NCI-H1092 (cell line): ENCODE results near the gene PSMG1.
"Not testable (repeated sequence)": the region's sequence is repeated elsewhere in the genome, so short reads cannot be mapped to it uniquely, and the experiment has no call there.

Source experiments
- DNase-seq: peaks from one replicate; lab custom pipeline; 2025; lab: John Stamatoyannopoulos, UW

Gene PSMG1, protein sequence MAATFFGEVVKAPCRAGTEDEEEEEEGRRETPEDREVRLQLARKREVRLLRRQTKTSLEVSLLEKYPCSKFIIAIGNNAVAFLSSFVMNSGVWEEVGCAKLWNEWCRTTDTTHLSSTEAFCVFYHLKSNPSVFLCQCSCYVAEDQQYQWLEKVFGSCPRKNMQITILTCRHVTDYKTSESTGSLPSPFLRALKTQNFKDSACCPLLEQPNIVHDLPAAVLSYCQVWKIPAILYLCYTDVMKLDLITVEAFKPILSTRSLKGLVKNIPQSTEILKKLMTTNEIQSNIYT

GRCh38 chr21:39183272-39184049, at the start of gene PSMG1:
Gene PSMG1 (minus strand): TSS chr21:39183451. CDS start chr21:39183385, 66 bp downstream.
- peak; percentile 96 for DNase-seq

DNA sequence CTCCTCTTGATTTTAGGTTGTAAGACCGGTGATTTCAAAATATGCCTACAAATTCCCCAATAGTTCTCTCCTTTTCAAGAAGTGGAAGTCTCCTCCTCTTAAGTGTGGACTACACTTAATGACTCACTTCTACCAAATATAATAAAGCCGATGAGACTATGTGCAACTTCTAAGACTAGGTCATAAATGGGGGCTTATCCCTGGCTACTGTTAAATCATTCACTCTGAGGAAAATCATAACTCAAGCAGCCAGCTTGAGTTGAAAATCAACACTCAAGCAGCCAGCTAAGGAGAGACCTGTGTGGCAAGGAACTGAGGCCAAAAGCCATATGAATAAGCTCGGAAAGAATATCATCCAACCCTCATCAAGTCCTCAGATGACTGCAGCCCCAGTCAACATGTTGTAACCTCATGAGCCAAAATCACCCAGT, 49.6 kb upstream of the PSMG1 start:
- no peak for DNase-seq

- no peak for DNase-seq
These were observed 41.7 kb upstream of the PSMG1 start for GRCh38 chr21:39224930-39225329.

GRCh38 chr21:39221997-39222486, 38.8 kb upstream of the PSMG1 start:
- no peak for DNase-seq

- no peak for DNase-seq
These were observed 38.2 kb upstream of the PSMG1 start for GRCh38 chr21:39221282-39221996.

DNA sequence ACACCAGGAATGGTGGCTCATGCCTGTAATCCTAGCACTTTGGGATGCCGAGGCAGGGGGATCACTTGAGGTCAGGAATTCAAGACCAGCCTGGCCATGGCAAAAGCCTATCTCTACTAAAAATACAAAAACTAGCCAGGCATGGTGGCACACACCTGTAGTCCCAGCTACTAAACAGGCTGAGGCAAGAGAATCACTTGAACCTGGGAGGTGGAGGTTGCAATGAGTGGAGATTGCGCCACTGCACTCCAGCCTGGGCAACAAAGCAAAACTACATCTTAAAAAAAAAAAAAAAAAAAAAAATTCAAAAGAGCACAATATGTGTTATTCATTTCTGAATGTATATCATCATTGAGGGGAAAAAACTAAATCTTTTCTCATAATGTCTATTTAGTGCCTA, 37.6 kb upstream of the PSMG1 start:
- DNase-seq, result not testable (repeated sequence)

- no peak for DNase-seq
These were observed 36.9 kb upstream of the PSMG1 start for GRCh38 chr21:39220150-39220549.

GRCh38 chr21:39218082-39218409, 34.8 kb upstream of the PSMG1 start:
- no peak for DNase-seq

GRCh38 chr21:39217356-39218081, 34.3 kb upstream of the PSMG1 start:
- no peak for DNase-seq

GRCh38 chr21:39216290-39216689, 33.0 kb upstream of the PSMG1 start:
- DNase-seq, result no peak

GRCh38 chr21:39215078-39215477, 31.8 kb upstream of the PSMG1 start:
- DNase-seq, result no peak

GRCh38 chr21:39209334-39209688, 26.1 kb upstream of the PSMG1 start:
- no peak for DNase-seq

DNA sequence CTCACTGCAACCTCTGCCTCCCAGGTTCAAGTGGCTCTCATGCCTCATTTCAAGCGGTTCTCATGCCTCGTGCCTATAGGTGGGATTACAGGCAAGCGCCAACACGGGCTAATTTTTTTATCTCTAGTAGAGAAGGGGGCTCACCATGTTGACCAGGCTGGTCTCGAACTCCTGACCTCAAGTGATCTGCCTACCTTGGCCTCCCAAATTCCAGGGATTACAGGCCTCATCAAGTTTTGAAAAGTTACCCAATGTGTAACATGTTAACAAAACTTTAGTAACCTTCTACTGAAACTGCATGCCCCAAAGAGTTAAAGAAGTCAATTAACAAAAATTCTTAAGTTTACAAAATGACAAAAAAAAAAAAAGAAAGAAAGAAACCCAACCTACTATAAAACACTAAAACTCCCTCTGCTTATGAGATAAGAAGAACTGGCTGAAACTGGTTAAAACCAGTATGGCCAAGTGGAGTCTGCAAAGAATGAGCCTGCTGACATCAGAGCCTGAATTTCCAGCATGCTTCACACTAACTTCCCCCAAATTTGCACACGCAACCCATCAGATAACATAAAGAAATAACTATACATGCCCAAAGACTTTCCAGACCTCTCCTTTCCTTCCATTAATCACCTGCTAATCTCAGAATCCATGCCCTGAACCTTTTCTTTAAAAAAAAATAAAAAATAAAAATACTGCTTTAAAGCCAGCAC, 25.5 kb upstream of the PSMG1 start:
- no peak for DNase-seq

DNA sequence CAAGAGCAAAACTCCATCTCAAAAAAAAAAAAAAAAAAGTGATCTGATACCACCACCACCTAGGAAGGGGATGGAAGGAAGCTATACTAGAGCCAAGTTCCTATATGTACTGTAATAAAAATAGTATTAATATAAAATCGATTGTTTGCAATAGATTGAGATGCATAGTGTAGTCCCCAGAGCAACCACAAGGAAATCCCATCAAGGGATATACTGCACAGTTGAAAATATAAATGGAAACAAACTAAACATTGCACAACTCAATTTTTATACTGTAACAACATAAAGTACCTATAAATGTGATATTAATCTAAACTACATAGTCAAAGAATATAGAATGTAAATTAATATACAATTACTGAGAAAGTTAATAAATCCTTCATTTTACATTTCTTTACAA, 20.9 kb upstream of the PSMG1 start:
- DNase-seq, result no peak

GRCh38 chr21:39198800-39199199, 15.5 kb upstream of the PSMG1 start:
- DNase-seq, result no peak

DNA sequence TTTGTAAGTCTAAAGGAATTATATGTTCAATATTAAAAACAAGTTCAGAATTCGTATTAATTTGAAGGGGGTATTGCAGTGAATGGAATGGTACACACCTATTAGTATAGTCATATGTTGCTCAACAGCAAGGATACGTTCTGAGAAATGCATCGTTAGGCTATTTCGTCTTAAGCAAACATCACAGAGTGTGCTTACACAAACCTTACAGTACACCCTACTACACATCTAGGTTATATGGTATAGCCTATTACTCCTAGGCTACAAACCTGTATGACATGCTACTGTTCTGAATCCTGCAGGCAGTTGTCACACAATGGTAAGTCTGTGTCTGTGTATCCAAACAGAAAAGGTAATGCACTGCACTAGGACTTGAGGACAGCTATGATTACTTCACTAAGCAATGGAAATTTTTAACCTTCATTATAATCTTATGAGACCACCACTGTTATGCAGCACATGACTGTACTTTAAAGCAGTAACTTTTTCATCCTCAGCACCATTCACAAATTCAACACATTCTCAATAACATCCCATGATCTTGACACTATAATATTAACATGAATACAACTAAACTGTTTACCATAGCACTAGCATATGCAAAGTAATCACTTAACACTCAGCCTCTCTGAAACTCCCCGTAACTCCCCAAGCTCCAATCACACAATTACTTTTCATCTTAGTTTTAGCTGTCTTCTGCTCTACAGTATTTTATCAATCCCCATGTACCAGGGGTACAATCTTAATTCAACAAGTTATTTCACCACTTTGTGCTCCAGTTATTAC, 14.4 kb upstream of the PSMG1 start:
- no peak for DNase-seq

DNA sequence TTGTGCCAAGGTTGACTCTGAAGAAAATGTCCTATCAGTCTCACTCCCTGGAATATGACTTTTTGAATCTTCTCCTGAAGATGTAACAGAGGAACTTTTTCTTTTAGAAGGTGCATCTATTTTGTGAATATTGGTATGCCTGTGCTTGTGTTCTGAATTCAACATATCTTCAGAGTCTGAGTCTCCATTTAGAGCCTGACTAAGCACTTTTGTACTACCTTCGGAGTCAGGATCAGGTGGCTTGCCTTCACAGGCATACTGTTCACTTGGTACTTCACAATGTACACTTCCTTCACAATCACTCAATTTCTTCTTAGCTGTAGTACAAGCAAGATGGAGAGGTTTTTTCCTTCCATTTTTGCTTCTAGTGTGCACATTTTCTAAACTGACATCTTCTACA, 13.6 kb upstream of the PSMG1 start:
- DNase-seq, result no peak

DNA sequence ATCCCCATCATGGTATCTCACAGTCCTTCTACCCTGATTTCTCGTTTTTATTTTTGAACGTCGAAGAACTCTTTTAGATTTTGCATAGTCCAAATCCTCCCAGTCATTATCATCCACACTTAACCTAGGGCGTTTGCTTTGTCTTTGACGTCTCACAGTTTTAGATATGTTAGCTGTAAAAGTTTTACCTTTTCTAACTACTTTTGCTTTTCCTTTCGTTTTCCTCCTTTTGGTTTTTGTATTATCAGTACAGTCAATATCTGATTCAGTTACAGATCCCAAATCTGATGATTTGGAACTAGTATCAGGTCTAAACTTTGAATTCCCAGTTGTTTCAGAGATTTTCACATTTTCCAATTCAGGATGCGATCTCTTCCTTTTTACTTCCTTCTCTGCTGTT, 13.1 kb upstream of the PSMG1 start:
- no peak for DNase-seq

DNA sequence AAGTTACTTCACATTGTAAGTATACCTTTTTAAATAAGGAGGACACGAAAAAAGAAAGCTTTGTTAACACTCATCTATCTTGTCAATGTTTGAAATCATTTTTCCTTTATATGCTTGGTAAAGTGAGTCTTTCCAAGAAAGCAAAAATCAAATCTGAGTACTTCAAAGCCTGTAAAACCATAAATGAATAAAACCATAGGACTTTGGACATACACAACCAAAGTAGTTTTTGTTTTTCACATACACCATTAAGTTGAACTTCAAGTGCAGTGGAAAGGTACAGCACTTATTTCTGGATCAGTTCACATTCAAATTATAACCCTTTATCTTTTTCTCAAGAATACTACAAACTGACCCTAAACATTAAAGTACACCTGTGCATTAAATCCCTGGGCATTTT, 10.1 kb upstream of the PSMG1 start:
- DNase-seq, result no peak

DNA sequence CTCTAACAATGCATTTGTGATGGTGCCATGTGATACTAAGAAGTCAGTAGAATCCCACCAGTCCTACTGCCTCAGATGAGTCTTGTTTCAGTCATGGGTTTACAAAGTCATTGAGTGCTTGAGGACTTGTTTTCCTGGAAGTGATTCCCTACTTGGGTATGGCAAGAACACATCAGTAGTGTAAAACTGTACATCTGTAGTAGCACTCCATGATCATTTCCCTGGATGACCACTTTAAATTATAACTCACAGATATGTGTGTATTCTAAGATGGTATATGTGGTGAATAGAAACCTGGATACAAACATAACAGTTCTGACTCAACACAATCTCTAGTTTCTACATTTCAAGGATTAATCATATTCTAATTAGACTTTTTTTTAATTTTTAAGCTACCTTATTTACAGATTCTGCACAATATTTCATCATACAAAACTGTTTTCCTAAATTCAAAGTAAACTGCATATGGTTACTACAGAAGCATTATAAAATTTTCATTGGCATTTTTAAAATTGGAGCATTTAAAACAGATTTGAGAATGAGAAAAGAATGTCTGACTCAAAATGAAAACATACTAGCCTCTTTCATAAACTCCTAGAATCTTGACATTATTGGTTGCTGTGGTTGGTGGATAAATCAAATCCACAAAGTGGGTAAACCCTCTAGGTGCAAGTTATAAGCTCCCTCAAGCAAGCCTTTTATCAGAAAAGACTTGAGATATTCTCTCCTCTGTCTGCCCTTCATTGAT, 6.8 kb upstream of the PSMG1 start:
- no peak for DNase-seq
